HG03108 (cell line): ENCODE measurements around the gene TNS4.
"Not testable (repeated sequence)": the region's sequence is repeated elsewhere in the genome, so short reads cannot be mapped to it uniquely, and the experiment has no call there.

Source experiments
- ATAC-seq: cut with Tn5 transposase; IDR thresholded peaks from one replicate; pipeline ENCODE4 v1.9.1; 2021; ENCODE audit warnings: moderate library complexity; ENCODE audit not compliant: unreplicated experiment

TNS4 gene, protein sequence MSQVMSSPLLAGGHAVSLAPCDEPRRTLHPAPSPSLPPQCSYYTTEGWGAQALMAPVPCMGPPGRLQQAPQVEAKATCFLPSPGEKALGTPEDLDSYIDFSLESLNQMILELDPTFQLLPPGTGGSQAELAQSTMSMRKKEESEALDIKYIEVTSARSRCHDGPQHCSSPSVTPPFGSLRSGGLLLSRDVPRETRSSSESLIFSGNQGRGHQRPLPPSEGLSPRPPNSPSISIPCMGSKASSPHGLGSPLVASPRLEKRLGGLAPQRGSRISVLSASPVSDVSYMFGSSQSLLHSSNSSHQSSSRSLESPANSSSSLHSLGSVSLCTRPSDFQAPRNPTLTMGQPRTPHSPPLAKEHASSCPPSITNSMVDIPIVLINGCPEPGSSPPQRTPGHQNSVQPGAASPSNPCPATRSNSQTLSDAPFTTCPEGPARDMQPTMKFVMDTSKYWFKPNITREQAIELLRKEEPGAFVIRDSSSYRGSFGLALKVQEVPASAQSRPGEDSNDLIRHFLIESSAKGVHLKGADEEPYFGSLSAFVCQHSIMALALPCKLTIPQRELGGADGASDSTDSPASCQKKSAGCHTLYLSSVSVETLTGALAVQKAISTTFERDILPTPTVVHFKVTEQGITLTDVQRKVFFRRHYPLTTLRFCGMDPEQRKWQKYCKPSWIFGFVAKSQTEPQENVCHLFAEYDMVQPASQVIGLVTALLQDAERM

GRCh38 chr17:40501499-40501911 lies at the start of gene TNS4:
Gene TNS4, minus strand, starts transcription at chr17:40501623. Its CDS starts 5,198 bp downstream, at chr17:40496425.
- ATAC-seq = no peak

DNA sequence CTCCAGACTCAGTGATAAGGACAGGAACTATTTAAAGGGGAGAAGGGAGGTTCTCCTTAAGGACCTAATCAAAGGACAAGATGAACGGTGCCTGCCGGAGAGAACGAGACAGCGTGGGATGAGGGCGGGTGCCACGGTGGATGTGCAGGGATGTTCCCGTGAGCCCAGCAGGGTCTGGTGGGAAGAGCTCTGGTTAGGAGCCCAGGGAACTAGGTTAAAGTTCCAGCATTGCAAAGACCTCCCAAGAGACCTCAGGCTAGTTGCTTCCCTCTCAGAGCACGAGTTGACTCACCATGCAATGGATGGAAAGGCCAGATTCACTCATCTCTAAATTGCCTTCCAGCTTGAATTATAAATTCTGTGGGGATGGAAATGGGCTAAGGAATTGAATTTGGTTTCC lies 49.2 kb upstream of the TNS4 start:
- no peak for ATAC-seq

DNA sequence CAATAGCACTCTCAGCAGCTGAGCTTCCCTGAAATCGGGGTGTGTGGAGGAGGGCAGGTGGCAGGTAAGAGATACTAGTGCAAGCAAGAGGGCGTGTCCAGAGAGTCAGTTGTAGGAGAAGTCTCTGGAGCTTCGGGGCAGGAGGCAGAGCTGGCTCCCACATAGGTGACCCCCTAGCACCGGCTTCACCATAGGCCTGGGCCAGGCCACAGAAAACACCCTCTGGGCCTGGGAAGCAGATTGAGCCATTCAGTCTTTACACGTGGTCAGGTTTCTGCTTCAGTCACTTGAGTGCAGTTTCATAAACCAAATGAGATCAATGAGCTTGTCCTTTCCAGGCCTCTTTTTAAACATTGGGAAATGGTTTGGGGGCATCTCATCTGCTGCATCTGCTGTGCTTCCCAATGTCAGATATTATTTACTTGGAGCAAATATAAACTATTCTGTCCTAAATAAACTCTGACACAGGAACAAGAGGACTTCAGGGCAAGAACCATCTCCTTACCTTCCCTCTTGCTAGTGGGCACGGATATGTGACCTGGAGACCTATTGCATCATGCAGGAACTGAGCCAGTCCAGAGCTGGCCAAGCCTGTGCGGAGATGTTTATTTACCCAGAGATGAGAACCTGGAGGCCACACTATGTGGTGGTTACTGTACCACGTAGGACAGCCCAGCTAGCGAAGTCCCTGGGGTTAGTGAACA lies 47.7 kb upstream of the TNS4 start:
- ATAC-seq = no peak

DNA sequence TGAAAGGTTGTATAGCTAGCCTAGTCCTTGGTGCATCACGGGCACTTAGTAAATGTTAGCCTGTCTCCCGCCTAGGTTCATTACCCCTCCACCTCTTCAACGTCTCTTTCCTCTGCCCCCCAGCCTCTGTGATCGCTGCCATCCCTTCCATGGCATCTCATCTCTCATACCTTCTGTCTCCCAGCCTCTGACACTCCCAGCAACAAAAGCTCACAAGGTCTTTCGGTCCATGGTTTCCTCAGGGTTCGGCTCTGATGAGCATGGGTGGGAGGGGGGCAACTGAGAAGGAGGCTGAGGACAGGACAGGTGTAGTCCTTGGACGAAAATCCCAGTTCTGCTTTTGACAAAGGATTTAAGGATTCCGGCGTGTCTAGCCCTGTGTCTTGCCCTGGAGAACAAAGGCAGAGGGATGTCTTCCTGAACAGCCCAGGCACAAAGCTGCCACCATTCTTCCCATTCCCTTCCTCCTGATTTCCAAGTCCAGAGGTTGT lies 47.1 kb upstream of the TNS4 start:
- ATAC-seq = no peak

DNA sequence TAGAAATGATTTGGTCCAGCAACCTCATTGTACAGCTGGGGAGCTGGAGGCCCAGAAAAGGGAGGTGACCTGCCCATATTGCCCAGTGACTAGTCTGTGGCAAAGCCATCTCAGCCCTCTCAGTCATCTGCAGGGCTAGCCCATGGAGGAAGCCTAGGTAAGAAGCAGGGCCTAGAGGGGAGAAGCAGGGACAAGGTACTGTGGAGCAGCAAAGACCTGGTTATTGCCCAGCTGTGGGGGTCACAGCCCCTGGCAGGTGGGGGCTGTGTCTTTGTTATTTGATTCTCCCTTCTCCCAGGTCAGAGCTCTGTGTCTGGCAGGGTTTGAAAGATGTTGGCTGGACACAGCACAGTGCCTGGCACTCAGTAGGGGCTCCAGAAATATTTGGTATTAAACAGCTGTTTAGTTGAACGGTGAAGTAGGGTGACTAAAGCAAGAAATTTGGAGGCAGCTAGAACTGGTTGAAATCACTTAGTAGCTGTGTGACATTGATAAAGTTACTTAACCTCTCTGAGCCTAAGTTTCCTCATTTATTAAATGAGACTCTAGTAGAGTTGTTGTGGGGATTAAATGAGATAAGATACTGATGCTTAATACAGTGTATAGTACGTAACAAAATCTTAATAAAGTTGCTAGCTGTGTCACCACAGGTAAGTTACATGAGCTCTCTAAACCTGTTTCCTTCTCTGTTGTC lies 46.5 kb upstream of the TNS4 start:
- no peak for ATAC-seq

DNA sequence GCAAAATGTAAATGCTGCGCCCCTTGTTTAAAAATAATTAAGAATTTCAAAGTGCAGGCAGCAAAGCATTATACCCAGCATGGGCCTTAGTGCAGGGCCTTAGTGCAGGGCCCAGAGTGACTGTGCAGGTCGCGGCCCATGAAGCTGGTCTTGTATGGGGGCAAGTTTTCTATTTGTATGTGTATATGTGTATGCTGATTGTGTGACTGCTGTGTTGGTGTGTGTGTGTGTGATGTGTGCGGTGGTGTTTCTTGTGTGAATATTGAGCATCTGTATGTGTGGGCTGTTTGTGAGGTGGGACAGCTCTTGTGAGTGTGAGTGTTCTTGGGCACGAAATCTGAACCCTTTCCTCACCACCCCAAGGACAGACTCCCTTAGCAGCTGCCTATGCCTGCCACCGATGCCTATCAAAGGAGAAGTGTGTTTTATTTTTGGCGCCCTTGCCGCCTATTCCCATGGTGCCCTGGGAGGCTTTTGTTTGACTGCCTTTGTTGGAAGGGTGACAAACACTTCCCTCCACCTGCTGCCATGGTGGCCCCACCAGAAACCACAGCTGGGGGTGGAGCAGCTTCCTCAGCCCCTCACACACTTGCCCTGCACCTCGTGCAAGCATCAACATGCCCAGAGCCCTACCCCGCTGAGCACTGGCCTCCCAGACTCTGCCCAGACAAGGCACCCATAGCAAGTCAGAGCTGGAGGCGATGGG lies 45.8 kb upstream of the TNS4 start:
- ATAC-seq = no peak

DNA sequence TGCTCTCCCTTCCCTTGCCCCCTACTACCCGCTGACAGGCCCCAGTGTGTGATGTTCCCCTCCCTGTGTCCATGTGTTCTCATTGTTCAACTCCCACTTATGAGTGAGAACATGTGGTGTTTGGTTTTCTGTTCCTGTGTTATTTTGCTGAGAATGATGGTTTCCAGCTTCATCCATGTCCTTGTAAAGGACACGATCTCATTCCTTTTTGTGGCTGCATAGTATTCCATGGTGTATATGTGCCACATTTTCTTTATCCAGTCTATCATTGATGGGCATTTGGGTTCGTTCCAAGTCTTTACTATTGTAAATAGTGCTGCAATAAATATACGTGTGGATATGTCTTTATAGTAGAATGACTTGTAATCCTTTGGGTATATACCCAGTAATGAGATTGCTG lies 45.1 kb upstream of the TNS4 start:
- not testable (repeated sequence) for ATAC-seq

- no peak for ATAC-seq
These were observed 44.2 kb upstream of the TNS4 start for GRCh38 chr17:40545660-40546059.

GRCh38 chr17:40542558-40543411 lies 41.4 kb upstream of the TNS4 start:
- no peak for ATAC-seq

DNA sequence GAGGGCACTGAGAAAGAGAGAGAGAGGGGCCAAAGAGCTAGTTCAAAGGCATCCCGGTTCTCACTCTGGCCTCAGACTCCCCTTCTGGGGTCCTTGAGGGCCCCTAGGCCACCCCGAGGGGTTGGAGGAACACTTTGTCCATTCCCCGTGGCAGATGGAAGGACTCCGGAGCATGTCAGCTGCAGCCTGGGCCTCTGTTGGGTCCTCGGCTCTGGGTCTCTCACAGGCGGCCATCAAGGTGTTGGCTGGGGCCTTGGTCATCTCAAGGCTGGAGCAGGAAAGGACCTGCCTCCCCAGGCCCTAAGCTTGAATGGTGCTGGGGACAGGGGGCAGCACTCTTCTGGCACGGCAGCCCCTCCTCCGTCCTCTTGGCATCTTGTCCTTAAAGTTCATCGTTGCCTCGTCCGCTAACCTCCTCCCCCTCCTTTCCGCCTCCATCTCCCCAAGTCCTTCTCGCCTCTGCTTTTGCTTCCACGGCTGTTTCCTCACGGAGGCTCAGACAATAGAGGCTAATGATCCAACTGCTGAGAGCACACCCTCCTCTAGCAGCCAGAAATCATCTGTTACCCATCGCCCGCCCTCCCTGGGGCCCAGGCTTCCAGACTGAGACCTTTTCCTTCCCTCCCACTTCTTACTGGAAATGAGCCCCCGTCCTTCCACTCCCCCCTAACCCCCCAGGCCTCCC lies 40.6 kb upstream of the TNS4 start:
- ATAC-seq = no peak

- ATAC-seq = no peak
These were observed 39.8 kb upstream of the TNS4 start for GRCh38 chr17:40541060-40541872.

DNA sequence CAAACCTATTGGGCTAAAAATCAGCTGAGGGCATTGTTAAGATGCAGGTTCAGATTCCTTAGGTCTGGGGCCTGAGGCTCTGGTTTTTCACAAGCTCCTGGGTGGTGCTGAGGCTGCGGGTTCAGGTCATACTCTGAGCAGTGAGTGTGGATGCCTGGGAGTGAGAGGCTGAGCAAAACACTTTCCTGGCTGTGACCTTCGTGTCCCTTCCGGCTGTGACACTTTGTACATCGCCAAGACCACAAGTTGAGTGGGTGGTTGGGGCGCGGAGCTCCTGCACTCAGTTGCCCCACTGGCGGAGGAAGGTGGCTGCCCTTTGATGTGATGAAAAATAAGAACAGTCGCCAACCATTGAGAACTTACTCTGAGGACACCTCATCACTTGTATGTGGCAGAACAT lies 39.0 kb upstream of the TNS4 start:
- no peak for ATAC-seq

DNA sequence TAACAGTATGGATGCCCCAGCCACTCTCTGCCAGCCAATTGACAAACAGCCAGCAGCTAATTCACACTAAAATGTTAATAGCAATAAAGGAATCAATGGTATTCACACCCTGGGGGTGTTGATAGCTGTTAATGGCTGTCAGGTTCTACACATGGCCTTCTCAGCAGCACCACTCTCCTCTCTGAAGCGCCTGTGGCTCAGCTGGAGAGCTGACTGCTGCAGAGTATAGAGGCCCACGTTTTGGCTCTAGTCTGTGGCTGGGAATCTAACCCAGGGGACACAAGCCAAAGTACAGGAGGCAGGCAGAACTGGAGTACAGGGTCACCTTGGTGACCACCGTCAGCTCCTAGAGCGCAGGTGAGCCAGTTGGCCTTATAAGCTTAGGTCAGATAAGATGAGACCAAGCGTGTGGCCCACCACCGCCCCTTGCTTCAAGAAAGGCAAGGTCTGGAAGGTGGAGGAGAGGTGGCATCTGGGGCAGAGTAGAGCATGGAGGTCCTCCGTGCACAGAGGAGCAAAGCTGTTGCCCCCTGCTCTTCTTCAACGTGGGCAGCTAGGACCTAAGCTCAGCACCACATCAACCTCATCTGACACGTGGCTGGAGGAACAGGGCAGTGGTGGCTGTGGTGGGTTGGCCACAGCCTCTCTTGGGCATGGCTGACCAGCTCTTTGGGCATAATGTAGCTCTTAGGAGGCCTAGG lies 38.4 kb upstream of the TNS4 start:
- ATAC-seq = no peak

DNA sequence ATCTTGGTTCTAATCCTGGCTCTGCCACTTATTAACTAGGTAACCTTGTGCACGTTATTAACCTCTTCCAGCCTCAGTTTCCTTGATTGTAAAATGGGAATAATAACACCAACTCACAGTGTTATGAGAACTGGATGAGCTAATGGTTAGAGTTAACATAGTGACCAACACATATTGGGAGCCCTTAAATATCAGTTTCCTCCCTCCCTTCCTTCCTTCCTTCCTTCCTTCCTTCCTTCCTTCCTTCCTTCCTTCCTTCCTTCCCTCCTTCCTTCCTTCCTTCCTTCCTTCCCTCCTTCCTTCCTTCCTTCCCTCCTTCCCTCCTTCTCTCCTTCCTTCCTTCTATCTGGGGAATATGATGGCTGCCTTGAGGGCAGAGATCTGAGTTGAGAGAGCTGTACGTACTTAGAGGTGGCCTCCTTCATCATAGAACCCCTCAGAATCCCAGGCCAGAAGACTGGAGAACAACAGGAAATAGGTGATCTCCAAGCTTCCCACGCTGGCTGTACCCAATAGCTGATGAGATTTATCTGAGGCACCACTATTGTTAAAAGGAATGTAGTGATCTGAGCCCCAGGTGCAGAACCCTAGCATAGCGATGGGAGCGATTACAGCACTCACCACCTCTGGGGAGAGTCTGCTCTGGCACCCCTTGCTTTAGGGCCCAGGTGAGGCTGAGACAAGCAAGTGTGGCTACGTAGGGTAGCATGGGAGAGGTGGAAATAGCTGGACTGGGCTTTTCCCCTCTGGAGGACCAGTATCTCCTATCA lies 37.7 kb upstream of the TNS4 start:
- ATAC-seq = no peak

- no peak for ATAC-seq
These were observed 36.9 kb upstream of the TNS4 start for GRCh38 chr17:40538019-40538935.
